GM12878 (cell line): Measurements from ENCODE around the gene SNRPD3. TPM values are rescaled to one million over a fixed set of nuclear protein-coding genes. Genes with fewer than 3 reads are reported as not detected.
"Not testable (repeated sequence)": the region's sequence is repeated elsewhere in the genome, so short reads cannot be mapped to it uniquely, and the experiment has no call there.

Experiments used
- ATAC-seq: fragments of 200-7000 bp; cut with Tn5 transposase; 3 replicates; pipeline ENCODE4 v1.9.1; 2020; ENCODE audit warnings: mild to moderate bottlenecking, moderate library complexity
- BruUV-seq: library from RNA; stranded (reverse); fragments of 400-500 nt; replicated peaks from 2 replicates; lab custom pipeline; 2021; lab: Mats Ljungman, UMichigan
- CTCF ChIA-PET: fragments of 300-600 bp; sonication (Branson Sonifier 250); formaldehyde crosslinking; extraction: SDS; loops from one replicate; lab custom pipeline; 2021; ENCODE audit warnings: inconsistent platforms; lab: Yijun Ruan, JAX
- POLR2A ChIA-PET: fragments of 350-600 bp; formaldehyde crosslinking; extraction: SDS; loops from one replicate; lab custom pipeline; 2021; ENCODE audit warnings: inconsistent platforms; lab: Charles Lee
- RAD21 ChIA-PET: fragments of 300-600 bp; sonication (Branson Sonifier 250); formaldehyde crosslinking; loops from one replicate; lab custom pipeline; 2023; ENCODE audit warnings: antibody characterized with exemption; ENCODE audit not compliant: unreplicated experiment; lab: Charles Lee
- SMC1A ChIA-PET: fragments of 300-600 bp; sonication (Branson Sonifier 250); formaldehyde crosslinking; loops from one replicate; lab custom pipeline; 2023; ENCODE audit not compliant: unreplicated experiment, uncharacterized antibody; lab: Charles Lee
- DNase-seq: peaks from one replicate; pipeline ENCODE4 v3.0.0-alpha.2; 2011; ENCODE audit warnings: low read depth, low spot score
- FAIRE-seq: peaks from 3 replicates; lab custom pipeline; 2011; peaks lifted over from hg19 to GRCh38; lab: Jason Lieb, UNC
- H2AFZ ChIP-seq: 2 replicates; pipeline ENCODE4 v1.6.0; 2011; ENCODE audit warnings: low read depth, low read length, control low read depth; ENCODE audit not compliant: control insufficient read depth
- H3K27ac ChIP-seq: 2 replicates; pipeline ENCODE4 v1.5.1; 2011; ENCODE audit warnings: control low read depth; ENCODE audit not compliant: control insufficient read depth, insufficient read depth
- H3K27me3 ChIP-seq, 2 experiments: replicated peaks in 1 of 2; 2 replicates each; pipeline versions ENCODE4 v1.6.0 to v1.6.1; 2011; ENCODE audit warnings: low read length in 1 of 2; ENCODE audit not compliant: control insufficient read depth in 2 of 2, insufficient read depth in 2 of 2
- H3K36me3 ChIP-seq, 2 experiments: 2 replicates each; pipeline ENCODE4 v1.5.1; 2011; ENCODE audit warnings: low read length in 1 of 2; ENCODE audit not compliant: control insufficient read depth in 2 of 2, insufficient read depth in 2 of 2
- H3K4me1 ChIP-seq: 2 replicates; pipeline ENCODE4 v1.6.1; 2011; ENCODE audit warnings: mild to moderate bottlenecking, low read length, moderate library complexity, mixed read lengths; ENCODE audit not compliant: control insufficient read depth, insufficient read depth
- H3K4me2 ChIP-seq: 2 replicates; pipeline ENCODE4 v1.6.0; 2011; ENCODE audit warnings: control low read depth; ENCODE audit not compliant: control insufficient read depth, insufficient read depth
- H3K4me3 ChIP-seq: fragments of 200-600 bp; sonication (generic); 2 replicates; pipeline ENCODE4 v1.5.1; 2016
- H3K79me2 ChIP-seq: 2 replicates; pipeline ENCODE4 v1.6.0; 2011; ENCODE audit warnings: low read length; ENCODE audit not compliant: control insufficient read depth, insufficient read depth
- H3K9ac ChIP-seq: 2 replicates; pipeline ENCODE4 v1.8.0; 2011; ENCODE audit warnings: low read length, control low read depth, mixed read lengths; ENCODE audit not compliant: control insufficient read depth, insufficient read depth
- H3K9me3 ChIP-seq: replicated peaks from 3 replicates; pipeline ENCODE4 v1.5.1; 2011; ENCODE audit warnings: mild to moderate bottlenecking, low read length; ENCODE audit not compliant: control insufficient read depth, insufficient read depth
- H4K20me1 ChIP-seq: 2 replicates; pipeline ENCODE4 v1.6.0; 2011; ENCODE audit not compliant: control insufficient read depth, insufficient read depth
- HDGF ChIP-seq: fragments of 450-650 bp; IDR thresholded peaks from 2 replicates; pipeline ENCODE4 v1.6.1; 2016; ENCODE audit warnings: antibody characterized with exemption
- IKZF2 ChIP-seq, 2 experiments: fragments of 450-650 bp; IDR thresholded peaks; 2 replicates each; pipeline ENCODE4 v1.6.1; 2017; ENCODE audit warnings: mild to moderate bottlenecking in 2 of 2, moderate library complexity in 2 of 2
- SMARCA5 ChIP-seq: fragments of 450-650 bp; IDR thresholded peaks from 2 replicates; pipeline ENCODE4 v1.6.1; 2017; ENCODE audit warnings: mild to moderate bottlenecking
- ZNF687 ChIP-seq: fragments of 450-650 bp; IDR thresholded peaks from 2 replicates; pipeline ENCODE4 v1.6.1; 2017; ENCODE audit warnings: mild to moderate bottlenecking, moderate library complexity
- WGBS: methylation state at CpG from one replicate; pipeline ENCODE4 v1.1.6; 2016; ENCODE audit warnings: low lambda C conversion rate; ENCODE audit not compliant: insufficient replicate concordance, insufficient coverage; ENCODE audit errors: missing lambda C conversion rate; 5-methylcytosine and 5-hydroxymethylcytosine counted together
- in situ Hi-C: fragments of 300-500 bp; cut with MboI; formaldehyde crosslinking; loops from 9 replicates; pipeline ENCODE4 v1.14.3; 2018; ENCODE audit warnings: mixed read lengths
- intact Hi-C: fragments of 100-400 bp; cut with micrococcal nuclease; formaldehyde crosslinking; loops from one replicate; pipeline ENCODE4 v1.14.2; 2022; ENCODE audit not compliant: unreplicated experiment
- polyA plus RNA-seq, 11 experiments: library from polyadenylated mRNA; depleted of rRNA in 4 of 11; unstranded in 6 of 11; stranded (reverse) in 5 of 11; fragments of >200 nt; fragmentation: Nextera tagmentation in 4 of 11; fragmentation: Illumina TruSeq in 1 of 11; extraction: Ambion mirVana in 4 of 11; extraction: Trizol in 1 of 11; gene quantifications; 1 replicate in 1 of 11; 2 replicates in 10 of 11; pipeline versions ENCODE4 v1.2.1 to v1.2.3, GENCODE V29; 2011 to 2016; ENCODE audit warnings: inconsistent platforms in 2 of 11, missing spikeins in 2 of 11, low read depth in 1 of 11
- total RNA-seq, 4 experiments: library from RNA; depleted of rRNA in 3 of 4; stranded (reverse); fragments of >200 nt in 3 of 4; fragmentation: Illumina TruSeq in 1 of 4; extraction: Trizol in 1 of 4; gene quantifications; 2 replicates each; pipeline versions ENCODE4 v1.2.1 to v1.2.3, GENCODE V29; 2013 to 2021
- TF ChIP-seq, protein P1 (sequence below), 3 experiments: IDR thresholded peaks in 2 of 3; conservative IDR thresholded peaks in 1 of 3; 2 replicates each; pipeline ENCODE4 v1.5.1; 2011; ENCODE audit warnings: low read depth in 3 of 3, low read length in 3 of 3, mild to moderate bottlenecking in 3 of 3, control low read depth in 2 of 3, moderate library complexity in 2 of 3, inconsistent platforms in 1 of 3, mixed read lengths in 1 of 3; ENCODE audit not compliant: control insufficient read depth in 2 of 3, insufficient read depth in 1 of 3; ENCODE audit errors: extremely low read depth in 1 of 3

SNRPD3 gene
- total and polyA plus RNA-seq, 10 of the 15 experiments (the other 5 are each of a cell fraction or from before 2014, with no cell fraction given) = 112 to 324 (median 242) TPM

- intact Hi-C loops, SMC1A ChIA-PET, H3K27me3 ChIP-seq, H3K9ac ChIP-seq, H3K4me1 ChIP-seq, in situ Hi-C loops, POLR2A ChIA-PET, H3K36me3 ChIP-seq, BruUV-seq, H3K9me3 ChIP-seq, DNase-seq, H3K4me3 ChIP-seq, H4K20me1 ChIP-seq, ATAC-seq, H3K27ac ChIP-seq, FAIRE-seq, H3K79me2 ChIP-seq: not testable (repeated sequence)
- peak; percentile 61; the same call in 1 of the 2 replicates for TF ChIP-seq SMARCA5
- ChIA-PET CTCF (interaction anchor here (0.6 to 1.5 kb wide), 2 partner anchors 8 to 425 kb away, joined by 3 read pairs; no protein-coding TSS in a partner anchor), RAD21 (interaction anchor here (1.1 kb wide), 1 partner anchor 37 kb away, joined by 4 read pairs; no protein-coding TSS in a partner anchor)
- Histone ChIP-seq H3K4me2 (peak within 1 kb of the TSS; percentile 25; the same call in 1 of the 2 replicates), H2AFZ (peak within 1 kb of the TSS; percentile 56)
- WGBS = 68% methylated on average over 21 of the region's 22 CpGs
These were observed 47.3 kb downstream of the SNRPD3 start, which contains the start of gene GGT1 for GRCh38 chr22:24602847-24603769. GGT1 (plus strand) TSS chr22:24603193; CDS start chr22:24611082, 7,889 bp downstream.

GRCh38 chr22:24603770-24604629 lies 48.2 kb downstream of the SNRPD3 start:
- H3K4me3 ChIP-seq = peak overlapping the region; percentile 8; the same call in 1 of the 2 replicates
- H3K36me3 ChIP-seq, DNase-seq, H3K27ac ChIP-seq, intact Hi-C loops, BruUV-seq, H3K9me3 ChIP-seq, H4K20me1 ChIP-seq, in situ Hi-C loops, H3K79me2 ChIP-seq, POLR2A ChIA-PET, FAIRE-seq, H3K27me3 ChIP-seq, H3K4me1 ChIP-seq, H3K9ac ChIP-seq: not testable (repeated sequence)
- CTCF ChIA-PET = interaction anchor here (0.6 to 1.5 kb wide), 2 partner anchors 9 to 424 kb away, joined by 3 read pairs; no protein-coding TSS in a partner anchor
- peak overlapping the region; percentile 25 for H3K4me2 ChIP-seq
- ATAC-seq = peak; percentile 61
- SMC1A ChIA-PET = interaction anchor here (0.7 kb wide), 1 partner anchor 162 kb away, joined by 3 read pairs; no protein-coding TSS in a partner anchor
- peak overlapping the region; percentile 56 for H2AFZ ChIP-seq
- RAD21 ChIA-PET = interaction anchor here (1.1 kb wide), 1 partner anchor 38 kb away, joined by 4 read pairs; no protein-coding TSS in a partner anchor
- 31% methylated on average over 18 of the region's 18 CpGs for WGBS
- TF ChIP-seq HDGF (peak; percentile 20; the same call in 1 of the 2 replicates), ZNF687 (peak; percentile 59; the same call in 1 of the 2 replicates), IKZF2 (IDR thresholded peaks at IDR 0.05) (peak; percentile 33 to 38; a peak in 2 of 4 replicates)
- TF ChIP-seq, protein P1, sequence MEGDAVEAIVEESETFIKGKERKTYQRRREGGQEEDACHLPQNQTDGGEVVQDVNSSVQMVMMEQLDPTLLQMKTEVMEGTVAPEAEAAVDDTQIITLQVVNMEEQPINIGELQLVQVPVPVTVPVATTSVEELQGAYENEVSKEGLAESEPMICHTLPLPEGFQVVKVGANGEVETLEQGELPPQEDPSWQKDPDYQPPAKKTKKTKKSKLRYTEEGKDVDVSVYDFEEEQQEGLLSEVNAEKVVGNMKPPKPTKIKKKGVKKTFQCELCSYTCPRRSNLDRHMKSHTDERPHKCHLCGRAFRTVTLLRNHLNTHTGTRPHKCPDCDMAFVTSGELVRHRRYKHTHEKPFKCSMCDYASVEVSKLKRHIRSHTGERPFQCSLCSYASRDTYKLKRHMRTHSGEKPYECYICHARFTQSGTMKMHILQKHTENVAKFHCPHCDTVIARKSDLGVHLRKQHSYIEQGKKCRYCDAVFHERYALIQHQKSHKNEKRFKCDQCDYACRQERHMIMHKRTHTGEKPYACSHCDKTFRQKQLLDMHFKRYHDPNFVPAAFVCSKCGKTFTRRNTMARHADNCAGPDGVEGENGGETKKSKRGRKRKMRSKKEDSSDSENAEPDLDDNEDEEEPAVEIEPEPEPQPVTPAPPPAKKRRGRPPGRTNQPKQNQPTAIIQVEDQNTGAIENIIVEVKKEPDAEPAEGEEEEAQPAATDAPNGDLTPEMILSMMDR (IDR thresholded peaks at IDR 0.05 in 2 of 3, conservative IDR thresholded peaks at IDR 0.05 in 1 of 3; ENCODE audit: control insufficient read depth in 2 of 3, extremely low read depth in 1 of 3, insufficient read depth in 1 of 3, low read depth in 3 of 3, low read length in 3 of 3) = peak in 2 of 3 experiments; percentile 3; a peak in 1 of 6 replicates
